Measurements from ENCODE around the gene CHFR. TPM values are rescaled to one million over a fixed set of nuclear protein-coding genes. Genes with fewer than 3 reads are reported as not detected.

CHFR gene
- total RNA-seq, 1 experiment from 2014 or later, result 32.3 TPM

DNA sequence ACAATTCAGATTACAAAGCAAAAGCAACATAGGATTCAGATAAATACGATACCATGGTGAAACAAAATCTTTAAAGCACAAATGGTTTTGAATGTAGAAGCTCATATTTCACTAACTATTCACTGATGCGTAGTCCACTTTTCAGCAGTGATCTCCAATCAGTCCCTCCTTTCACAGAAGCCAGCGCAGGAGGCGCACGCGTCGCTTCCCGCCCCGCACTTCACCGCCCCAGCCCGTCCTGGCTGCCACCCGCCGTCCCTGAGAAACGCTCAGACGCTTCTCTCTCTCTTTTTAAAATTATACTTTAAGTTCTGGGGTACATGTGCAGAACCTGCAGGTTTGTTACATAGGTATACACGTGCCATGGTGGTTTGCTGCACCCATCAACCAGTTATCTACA lies 19.8 kb upstream of the CHFR start:
- H3K9me3 Mint-ChIP-seq (ENCODE audit: unreplicated experiment), result peaks cover 22% of the 10 kb centered on the region
- Histone ChIP-seq H3K36me3 (ENCODE audit: control insufficient read depth, insufficient read depth, low read length) (no peaks in the 10 kb centered on the region), H3K9me3 (peaks cover 16% of the 10 kb centered on the region), H3K4me1 (no peaks in the 10 kb centered on the region), H3K4me3 (ENCODE audit: low read depth, low read length) (no peak overlapping the region), H3K27me3 (replicated peaks; ENCODE audit: control insufficient read depth, insufficient read depth, low read length) (no peaks in the 10 kb centered on the region)
- no peak for TF ChIP-seq CTCF (IDR thresholded peaks at IDR 0.05; ENCODE audit: insufficient read depth in 1 of 2, low read depth in 1 of 2, low read length in 1 of 2, severe bottlenecking in 1 of 2, unreplicated experiment in 1 of 2)
- POLR2A ChIA-PET, result no interaction called here
- no peak overlapping the region for H3K4me3 Mint-ChIP-seq (ENCODE audit: unreplicated experiment)
- intact Hi-C loops (cut with micrococcal nuclease; ENCODE audit: unreplicated experiment), result no loop called here
- H3K27me3 Mint-ChIP-seq (ENCODE audit: insufficient read depth, unreplicated experiment), result no peaks in the 10 kb centered on the region
- H3K36me3 Mint-ChIP-seq (ENCODE audit: insufficient read depth, unreplicated experiment), result peaks cover 9% of the 10 kb centered on the region
- no peak overlapping the region for H3K27ac Mint-ChIP-seq (ENCODE audit: unreplicated experiment)
- BruUV-seq (replicated peaks), result no TSS peak
- CTCF ChIA-PET, result no interaction called here
- no peak for DNase-seq
- no peaks in the 10 kb centered on the region for H3K4me1 Mint-ChIP-seq (ENCODE audit: low read depth, unreplicated experiment)

- Histone ChIP-seq H3K4me3 (ENCODE audit: low read depth, low read length) (no peak overlapping the region), H3K36me3 (ENCODE audit: control insufficient read depth, insufficient read depth, low read length) (no peaks in the 10 kb centered on the region), H3K9me3 (peaks cover 6% of the 10 kb centered on the region), H3K4me1 (no peaks in the 10 kb centered on the region), H3K27me3 (replicated peaks; ENCODE audit: control insufficient read depth, insufficient read depth, low read length) (no peaks in the 10 kb centered on the region)
- ChIA-PET POLR2A (no interaction called here), CTCF (no interaction called here)
- Mint-ChIP-seq H3K27ac (ENCODE audit: unreplicated experiment) (no peak overlapping the region), H3K27me3 (ENCODE audit: insufficient read depth, unreplicated experiment) (no peaks in the 10 kb centered on the region), H3K36me3 (ENCODE audit: insufficient read depth, unreplicated experiment) (peaks cover 9% of the 10 kb centered on the region), H3K9me3 (ENCODE audit: unreplicated experiment) (peaks cover 6% of the 10 kb centered on the region), H3K4me1 (ENCODE audit: low read depth, unreplicated experiment) (no peaks in the 10 kb centered on the region), H3K4me3 (ENCODE audit: unreplicated experiment) (no peak overlapping the region)
- intact Hi-C loops (cut with micrococcal nuclease; ENCODE audit: unreplicated experiment), result no loop called here
- no peak for DNase-seq
- BruUV-seq (replicated peaks), result no TSS peak
- TF ChIP-seq CTCF (IDR thresholded peaks at IDR 0.05; ENCODE audit: insufficient read depth in 1 of 2, low read depth in 1 of 2, low read length in 1 of 2, severe bottlenecking in 1 of 2, unreplicated experiment in 1 of 2), result peak in 1 of 2 experiments; percentile 9
Observed at GRCh38 chr12:132904718-132905328, 17.4 kb upstream of the CHFR start.

- no peaks in the 10 kb centered on the region for H3K4me1 Mint-ChIP-seq (ENCODE audit: low read depth, unreplicated experiment)
- intact Hi-C loops (cut with micrococcal nuclease; ENCODE audit: unreplicated experiment), result no loop called here
- no peak overlapping the region for H3K4me3 ChIP-seq (ENCODE audit: low read depth, low read length)
- H3K9me3 ChIP-seq, result no peaks in the 10 kb centered on the region
- DNase-seq, result no peak
- no peak for TF ChIP-seq CTCF (IDR thresholded peaks at IDR 0.05; ENCODE audit: insufficient read depth in 1 of 2, low read depth in 1 of 2, low read length in 1 of 2, severe bottlenecking in 1 of 2, unreplicated experiment in 1 of 2)
- H3K4me3 Mint-ChIP-seq (ENCODE audit: unreplicated experiment), result no peak overlapping the region
- no peaks in the 10 kb centered on the region for H3K36me3 Mint-ChIP-seq (ENCODE audit: insufficient read depth, unreplicated experiment)
- no peak overlapping the region for H3K27ac Mint-ChIP-seq (ENCODE audit: unreplicated experiment)
- ChIA-PET POLR2A (no interaction called here), CTCF (no interaction called here)
- H3K4me1 ChIP-seq, result no peaks in the 10 kb centered on the region
- BruUV-seq (replicated peaks), result no TSS peak
- no peaks in the 10 kb centered on the region for H3K27me3 Mint-ChIP-seq (ENCODE audit: insufficient read depth, unreplicated experiment)
- H3K27me3 ChIP-seq (replicated peaks; ENCODE audit: control insufficient read depth, insufficient read depth, low read length), result no peaks in the 10 kb centered on the region
- peaks cover 6% of the 10 kb centered on the region for H3K9me3 Mint-ChIP-seq (ENCODE audit: unreplicated experiment)
- H3K36me3 ChIP-seq (ENCODE audit: control insufficient read depth, insufficient read depth, low read length), result no peaks in the 10 kb centered on the region
Observed at GRCh38 chr12:132899033-132899432, 11.6 kb upstream of the CHFR start.

Data from Caco-2 (cell line).